C4-2B (cell line): ENCODE results near the gene WDFY2.

Experiments used
- ZFX ChIP-seq: fragments of 450-650 bp; IDR thresholded peaks from 2 replicates; pipeline ENCODE4 v1.6.1; 2017
- TF ChIP-seq, protein P1 (sequence below): fragments of 450-650 bp; conservative IDR thresholded peaks from 2 replicates; pipeline ENCODE4 v1.5.1; 2017; ENCODE audit warnings: mild to moderate bottlenecking

DNA sequence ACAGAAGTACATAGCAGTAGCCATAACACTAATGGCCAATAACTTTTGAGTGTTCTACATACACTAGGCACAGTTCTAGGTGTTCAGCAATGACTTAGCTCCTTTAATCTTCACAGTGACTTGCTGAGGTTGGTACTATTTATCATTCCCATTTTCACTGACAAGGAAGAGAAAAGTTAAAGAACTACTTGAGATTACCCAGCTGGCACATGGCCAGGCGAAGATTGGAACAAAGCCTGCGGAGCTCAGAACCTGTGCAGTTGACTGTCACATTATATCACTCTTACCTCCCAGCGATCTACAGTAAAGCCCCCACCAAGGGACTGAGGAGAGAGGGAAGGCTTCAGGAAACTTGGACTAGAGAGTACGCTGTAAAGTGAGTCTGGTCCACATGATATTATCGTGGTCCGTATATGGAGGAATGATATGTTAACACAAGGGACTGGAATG is 42.4 kb upstream of the WDFY2 start:
- TF ChIP-seq, protein P1, sequence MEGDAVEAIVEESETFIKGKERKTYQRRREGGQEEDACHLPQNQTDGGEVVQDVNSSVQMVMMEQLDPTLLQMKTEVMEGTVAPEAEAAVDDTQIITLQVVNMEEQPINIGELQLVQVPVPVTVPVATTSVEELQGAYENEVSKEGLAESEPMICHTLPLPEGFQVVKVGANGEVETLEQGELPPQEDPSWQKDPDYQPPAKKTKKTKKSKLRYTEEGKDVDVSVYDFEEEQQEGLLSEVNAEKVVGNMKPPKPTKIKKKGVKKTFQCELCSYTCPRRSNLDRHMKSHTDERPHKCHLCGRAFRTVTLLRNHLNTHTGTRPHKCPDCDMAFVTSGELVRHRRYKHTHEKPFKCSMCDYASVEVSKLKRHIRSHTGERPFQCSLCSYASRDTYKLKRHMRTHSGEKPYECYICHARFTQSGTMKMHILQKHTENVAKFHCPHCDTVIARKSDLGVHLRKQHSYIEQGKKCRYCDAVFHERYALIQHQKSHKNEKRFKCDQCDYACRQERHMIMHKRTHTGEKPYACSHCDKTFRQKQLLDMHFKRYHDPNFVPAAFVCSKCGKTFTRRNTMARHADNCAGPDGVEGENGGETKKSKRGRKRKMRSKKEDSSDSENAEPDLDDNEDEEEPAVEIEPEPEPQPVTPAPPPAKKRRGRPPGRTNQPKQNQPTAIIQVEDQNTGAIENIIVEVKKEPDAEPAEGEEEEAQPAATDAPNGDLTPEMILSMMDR: no peak
- TF ChIP-seq ZFX: no peak
